Measurements from ENCODE around the gene ACR.

DNA sequence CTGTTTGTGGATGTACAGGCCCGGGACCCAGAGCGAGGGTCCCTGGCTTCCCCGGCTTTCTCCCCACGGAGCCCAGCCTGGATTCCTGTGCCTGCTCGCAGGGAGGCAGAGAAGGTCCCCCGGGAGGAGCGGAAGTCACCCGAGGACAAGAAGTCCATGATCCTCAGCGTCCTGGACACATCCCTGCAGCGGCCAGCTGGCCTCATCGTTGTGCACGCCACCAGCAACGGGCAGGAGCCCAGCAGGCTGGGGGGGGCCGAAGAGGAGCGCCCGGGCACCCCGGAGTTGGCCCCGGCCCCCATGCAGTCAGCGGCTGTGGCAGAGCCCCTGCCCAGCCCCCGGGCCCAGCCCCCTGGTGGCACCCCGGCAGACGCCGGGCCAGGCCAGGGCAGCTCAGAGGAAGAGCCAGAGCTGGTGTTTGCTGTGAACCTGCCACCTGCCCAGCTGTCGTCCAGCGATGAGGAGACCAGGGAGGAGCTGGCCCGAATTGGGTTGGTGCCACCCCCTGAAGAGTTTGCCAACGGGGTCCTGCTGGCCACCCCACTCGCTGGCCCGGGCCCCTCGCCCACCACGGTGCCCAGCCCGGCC, 16.7 kb upstream of the ACR start:
- TF ChIP-seq, protein P1, sequence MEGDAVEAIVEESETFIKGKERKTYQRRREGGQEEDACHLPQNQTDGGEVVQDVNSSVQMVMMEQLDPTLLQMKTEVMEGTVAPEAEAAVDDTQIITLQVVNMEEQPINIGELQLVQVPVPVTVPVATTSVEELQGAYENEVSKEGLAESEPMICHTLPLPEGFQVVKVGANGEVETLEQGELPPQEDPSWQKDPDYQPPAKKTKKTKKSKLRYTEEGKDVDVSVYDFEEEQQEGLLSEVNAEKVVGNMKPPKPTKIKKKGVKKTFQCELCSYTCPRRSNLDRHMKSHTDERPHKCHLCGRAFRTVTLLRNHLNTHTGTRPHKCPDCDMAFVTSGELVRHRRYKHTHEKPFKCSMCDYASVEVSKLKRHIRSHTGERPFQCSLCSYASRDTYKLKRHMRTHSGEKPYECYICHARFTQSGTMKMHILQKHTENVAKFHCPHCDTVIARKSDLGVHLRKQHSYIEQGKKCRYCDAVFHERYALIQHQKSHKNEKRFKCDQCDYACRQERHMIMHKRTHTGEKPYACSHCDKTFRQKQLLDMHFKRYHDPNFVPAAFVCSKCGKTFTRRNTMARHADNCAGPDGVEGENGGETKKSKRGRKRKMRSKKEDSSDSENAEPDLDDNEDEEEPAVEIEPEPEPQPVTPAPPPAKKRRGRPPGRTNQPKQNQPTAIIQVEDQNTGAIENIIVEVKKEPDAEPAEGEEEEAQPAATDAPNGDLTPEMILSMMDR (IDR thresholded peaks at IDR 0.05), result no peak
- TF ChIP-seq POLR2A (IDR thresholded peaks at IDR 0.05), result no peak

All from Peyer's patch (tissue), 4 donors.